ENCODE measurements around the gene PCAT7. TPM values are rescaled to one million over a fixed set of nuclear protein-coding genes. Genes with fewer than 3 reads are reported as not detected.
"Not testable (repeated sequence)": the region's sequence is repeated elsewhere in the genome, so short reads cannot be mapped to it uniquely, and the experiment has no call there.

Gene PCAT7
- polyA plus RNA-seq, 2 donors = 0.01 TPM; not detected in 1

DNA sequence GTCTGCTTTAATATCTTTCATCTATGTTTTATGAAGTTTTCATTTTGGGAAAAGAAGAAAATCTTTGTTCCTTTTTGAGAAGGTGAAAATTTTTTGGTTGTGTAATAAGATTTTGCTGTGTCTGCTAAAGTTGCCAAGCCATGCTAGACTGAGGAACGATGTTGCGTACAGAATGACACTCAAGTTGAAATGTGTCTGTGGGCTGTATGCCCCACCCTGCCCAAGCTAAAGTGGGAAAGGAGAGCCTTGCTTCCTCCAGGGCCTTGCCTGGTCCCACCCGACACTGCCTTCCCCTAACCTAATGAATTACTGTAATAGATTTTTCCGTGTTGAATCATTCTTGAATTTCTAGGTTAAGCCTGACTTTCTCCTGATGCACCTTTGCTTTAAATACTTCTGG lies 2.5 kb downstream of the PCAT7 start:
- H3K36me3 ChIP-seq (ENCODE audit: control insufficient read depth in 2 of 2, insufficient read depth in 2 of 2, low read length in 1 of 2) = no peaks in the 10 kb centered on the region
- 84 to 88% methylated on average over 4 of the region's 4 CpGs for WGBS, 2 donors

GRCh38 chr9:94560237-94560636 lies 5.4 kb downstream of the PCAT7 start:
- no peaks in the 10 kb centered on the region for H3K4me1 ChIP-seq (ENCODE audit: control insufficient read depth in 2 of 2, insufficient read depth in 2 of 2, low read length in 1 of 2)
- H3K27ac ChIP-seq (ENCODE audit: low read depth in 2 of 2, low read length in 1 of 2) = no peak overlapping the region
- no peaks in the 10 kb centered on the region for H3K9me3 ChIP-seq (ENCODE audit: control insufficient read depth in 2 of 2, insufficient read depth in 1 of 2, low read depth in 1 of 2, low read length in 1 of 2)
- no peak overlapping the region for H3K4me3 ChIP-seq (ENCODE audit: low read depth in 1 of 2, low read length in 2 of 2)
- no peaks in the 10 kb centered on the region for H3K27me3 ChIP-seq (ENCODE audit: control insufficient read depth in 1 of 2, insufficient read depth in 2 of 2, low read length in 2 of 2)
- WGBS, 2 donors = 82 to 85% methylated on average over 6 of the region's 6 CpGs
- no peaks in the 10 kb centered on the region for H3K36me3 ChIP-seq (ENCODE audit: control insufficient read depth in 2 of 2, insufficient read depth in 2 of 2, low read length in 1 of 2)

More for the DNA sequence above, 2.5 kb downstream of the PCAT7 start:
- no peaks in the 10 kb centered on the region for H3K9me3 ChIP-seq (ENCODE audit: control insufficient read depth in 2 of 2, insufficient read depth in 1 of 2, low read depth in 1 of 2, low read length in 1 of 2)
- H3K4me1 ChIP-seq (ENCODE audit: control insufficient read depth in 2 of 2, insufficient read depth in 2 of 2, low read length in 1 of 2) = no peaks in the 10 kb centered on the region
- no peak overlapping the region for H3K27ac ChIP-seq (ENCODE audit: low read depth in 2 of 2, low read length in 1 of 2)
- H3K4me3 ChIP-seq (ENCODE audit: low read depth in 1 of 2, low read length in 2 of 2) = no peak overlapping the region
- no peaks in the 10 kb centered on the region for H3K27me3 ChIP-seq (ENCODE audit: control insufficient read depth in 1 of 2, insufficient read depth in 2 of 2, low read length in 2 of 2)

DNA sequence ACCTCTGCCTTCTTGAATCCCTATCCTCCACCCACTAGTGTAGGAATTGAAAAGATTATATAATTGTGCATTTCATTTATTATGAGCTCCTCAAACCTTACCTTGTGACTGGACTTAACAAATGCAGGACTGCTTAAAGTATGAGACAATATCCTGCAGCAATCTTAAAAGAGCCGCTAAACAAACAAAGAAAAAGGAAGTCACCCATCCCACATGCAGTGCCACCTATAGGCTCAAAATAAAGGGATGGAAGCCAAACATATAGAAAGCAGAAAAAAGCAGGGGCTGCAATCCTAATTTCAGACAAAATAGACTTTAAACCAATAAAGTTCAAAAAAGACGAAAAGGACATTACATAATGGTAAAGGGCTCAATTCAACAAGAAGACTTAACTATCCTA lies 8.7 kb downstream of the PCAT7 start:
- Histone ChIP-seq H3K4me1 (ENCODE audit: control insufficient read depth in 2 of 2, insufficient read depth in 2 of 2, low read length in 1 of 2) (no peaks in the 10 kb centered on the region), H3K27me3 (ENCODE audit: control insufficient read depth in 1 of 2, insufficient read depth in 2 of 2, low read length in 2 of 2) (no peaks in the 10 kb centered on the region)
- WGBS, 2 donors = 76 to 80% methylated on average over 2 of the region's 2 CpGs

DNA sequence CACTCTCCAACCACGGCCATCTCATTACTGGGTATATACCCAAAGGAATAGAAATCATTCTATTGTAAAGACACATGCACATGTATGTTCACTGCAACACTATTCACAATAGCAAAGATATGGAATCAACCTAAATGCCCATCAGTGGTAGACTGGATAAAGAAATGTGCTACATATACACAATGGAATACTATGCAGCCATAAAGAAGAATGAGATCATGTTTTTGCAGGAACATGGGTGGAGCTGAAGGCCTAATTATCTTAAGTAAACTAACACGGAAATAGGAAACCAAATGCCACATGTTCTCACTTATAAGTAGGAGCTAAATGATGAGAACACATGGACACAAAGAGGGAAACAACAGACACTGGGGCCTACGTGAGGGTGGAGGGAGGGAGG lies 9.4 kb downstream of the PCAT7 start:
- not testable (repeated sequence) for H3K4me3 ChIP-seq (ENCODE audit: low read depth in 1 of 2, low read length in 2 of 2); H3K9me3 ChIP-seq (ENCODE audit: control insufficient read depth in 2 of 2, insufficient read depth in 1 of 2, low read depth in 1 of 2, low read length in 1 of 2); H3K4me1 ChIP-seq (ENCODE audit: control insufficient read depth in 2 of 2, insufficient read depth in 2 of 2, low read length in 1 of 2); H3K27me3 ChIP-seq (ENCODE audit: control insufficient read depth in 1 of 2, insufficient read depth in 2 of 2, low read length in 2 of 2); H3K27ac ChIP-seq (ENCODE audit: low read depth in 2 of 2, low read length in 1 of 2); H3K36me3 ChIP-seq (ENCODE audit: control insufficient read depth in 2 of 2, insufficient read depth in 2 of 2, low read length in 1 of 2)
- 70 to 75% methylated on average over 3 of the region's 3 CpGs for WGBS, 2 donors

More for the DNA sequence above, 8.7 kb downstream of the PCAT7 start:
- Histone ChIP-seq H3K4me3 (ENCODE audit: low read depth in 1 of 2, low read length in 2 of 2) (no peak overlapping the region), H3K36me3 (ENCODE audit: control insufficient read depth in 2 of 2, insufficient read depth in 2 of 2, low read length in 1 of 2) (no peaks in the 10 kb centered on the region), H3K9me3 (ENCODE audit: control insufficient read depth in 2 of 2, insufficient read depth in 1 of 2, low read depth in 1 of 2, low read length in 1 of 2) (no peaks in the 10 kb centered on the region), H3K27ac (ENCODE audit: low read depth in 2 of 2, low read length in 1 of 2) (no peak overlapping the region)

DNA sequence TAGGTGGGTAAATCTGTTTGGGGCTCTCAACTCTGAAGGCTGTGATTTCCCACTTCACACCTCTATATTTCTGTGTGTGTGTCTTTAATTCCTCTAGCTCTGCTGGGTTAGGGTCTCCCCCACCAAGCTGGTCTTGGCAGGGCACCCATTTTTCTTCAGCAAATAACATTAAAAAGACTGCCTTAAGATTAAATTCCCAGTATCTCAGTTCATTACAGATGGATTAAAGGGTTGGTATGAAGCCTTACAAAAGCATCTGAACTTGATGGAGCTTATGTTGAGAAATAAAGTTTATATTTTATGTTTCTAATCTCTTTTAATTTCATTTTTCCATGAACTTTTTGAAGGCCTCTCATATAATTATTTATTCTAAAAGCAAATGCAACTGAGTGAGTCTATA lies 11.7 kb downstream of the PCAT7 start:
- H3K4me1 ChIP-seq (ENCODE audit: control insufficient read depth in 2 of 2, insufficient read depth in 2 of 2, low read length in 1 of 2) = no peaks in the 10 kb centered on the region
- H3K27ac ChIP-seq (ENCODE audit: low read depth in 2 of 2, low read length in 1 of 2) = no peak overlapping the region
- no peaks in the 10 kb centered on the region for H3K9me3 ChIP-seq (ENCODE audit: control insufficient read depth in 2 of 2, insufficient read depth in 1 of 2, low read depth in 1 of 2, low read length in 1 of 2)
- no peak overlapping the region for H3K4me3 ChIP-seq (ENCODE audit: low read depth in 1 of 2, low read length in 2 of 2)
- no peaks in the 10 kb centered on the region for H3K27me3 ChIP-seq (ENCODE audit: control insufficient read depth in 1 of 2, insufficient read depth in 2 of 2, low read length in 2 of 2)
- H3K36me3 ChIP-seq (ENCODE audit: control insufficient read depth in 2 of 2, insufficient read depth in 2 of 2, low read length in 1 of 2) = no peaks in the 10 kb centered on the region

DNA sequence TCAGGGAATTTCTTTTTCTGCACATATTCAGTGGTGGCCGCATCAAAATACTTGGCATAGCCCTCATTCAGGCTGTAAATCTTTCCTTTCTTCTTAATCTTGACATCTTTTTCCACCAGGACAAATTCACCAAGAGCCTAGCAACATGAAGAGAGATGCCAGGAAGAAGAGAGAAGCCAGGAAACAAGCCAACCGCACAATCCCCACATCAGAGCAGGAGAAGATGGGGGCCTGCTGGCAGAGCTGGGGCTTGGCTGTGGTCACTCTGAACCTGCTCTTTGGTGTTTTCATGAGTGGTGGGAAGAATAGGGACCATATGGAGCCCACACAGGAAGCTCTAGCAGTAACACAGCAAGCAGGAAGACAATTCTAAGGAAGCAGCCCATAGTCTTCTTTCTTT lies 12.4 kb downstream of the PCAT7 start:
- 78 to 81% methylated on average over 2 of the region's 2 CpGs for WGBS, 2 donors
- no peak overlapping the region for H3K27ac ChIP-seq (ENCODE audit: low read depth in 2 of 2, low read length in 1 of 2)
- H3K9me3 ChIP-seq (ENCODE audit: control insufficient read depth in 2 of 2, insufficient read depth in 1 of 2, low read depth in 1 of 2, low read length in 1 of 2) = no peaks in the 10 kb centered on the region
- H3K36me3 ChIP-seq (ENCODE audit: control insufficient read depth in 2 of 2, insufficient read depth in 2 of 2, low read length in 1 of 2) = no peaks in the 10 kb centered on the region
- no peaks in the 10 kb centered on the region for H3K27me3 ChIP-seq (ENCODE audit: control insufficient read depth in 1 of 2, insufficient read depth in 2 of 2, low read length in 2 of 2)
- no peaks in the 10 kb centered on the region for H3K4me1 ChIP-seq (ENCODE audit: control insufficient read depth in 2 of 2, insufficient read depth in 2 of 2, low read length in 1 of 2)
- no peak overlapping the region for H3K4me3 ChIP-seq (ENCODE audit: low read depth in 1 of 2, low read length in 2 of 2)

DNA sequence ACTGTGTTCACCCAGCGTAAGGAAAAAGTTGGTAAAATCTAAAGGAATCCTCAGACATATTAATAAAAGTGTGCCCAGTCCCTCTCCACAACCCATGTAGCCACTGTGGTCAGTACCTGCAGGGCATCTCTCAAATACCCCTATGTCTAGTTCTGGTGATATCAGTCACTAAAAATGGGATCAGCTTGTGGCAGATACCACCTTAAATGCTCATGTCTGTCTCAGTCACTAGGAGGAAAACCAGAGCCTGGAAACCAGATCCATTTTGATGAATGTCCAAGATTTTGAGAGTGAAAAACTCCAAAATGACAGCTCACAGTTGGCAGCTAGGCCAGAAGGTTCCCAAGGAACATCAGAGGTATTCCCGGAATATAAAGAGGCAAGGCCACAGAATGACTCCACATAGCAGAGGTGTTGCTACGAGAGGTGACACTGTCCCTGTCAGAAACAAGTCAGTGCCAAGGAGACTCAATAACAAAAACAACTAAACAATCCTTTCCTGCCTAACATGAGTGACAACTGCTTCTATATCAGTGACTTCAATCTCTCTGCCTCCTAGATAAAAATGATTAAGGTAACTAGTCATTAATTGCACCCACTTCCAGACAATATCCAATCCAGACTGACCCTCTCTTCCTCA lies 13.5 kb downstream of the PCAT7 start:
- 82 to 88% methylated on average over 3 of the region's 3 CpGs for WGBS, 2 donors
- H3K9me3 ChIP-seq (ENCODE audit: control insufficient read depth in 2 of 2, insufficient read depth in 1 of 2, low read depth in 1 of 2, low read length in 1 of 2) = no peaks in the 10 kb centered on the region
- no peak overlapping the region for H3K4me3 ChIP-seq (ENCODE audit: low read depth in 1 of 2, low read length in 2 of 2)
- H3K36me3 ChIP-seq (ENCODE audit: control insufficient read depth in 2 of 2, insufficient read depth in 2 of 2, low read length in 1 of 2) = no peaks in the 10 kb centered on the region
- no peaks in the 10 kb centered on the region for H3K27me3 ChIP-seq (ENCODE audit: control insufficient read depth in 1 of 2, insufficient read depth in 2 of 2, low read length in 2 of 2)
- no peak overlapping the region for H3K27ac ChIP-seq (ENCODE audit: low read depth in 2 of 2, low read length in 1 of 2)
- no peaks in the 10 kb centered on the region for H3K4me1 ChIP-seq (ENCODE audit: control insufficient read depth in 2 of 2, insufficient read depth in 2 of 2, low read length in 1 of 2)

- Histone ChIP-seq H3K4me1 (ENCODE audit: control insufficient read depth in 2 of 2, insufficient read depth in 2 of 2, low read length in 1 of 2) (no peaks in the 10 kb centered on the region), H3K27me3 (ENCODE audit: control insufficient read depth in 1 of 2, insufficient read depth in 2 of 2, low read length in 2 of 2) (no peaks in the 10 kb centered on the region), H3K36me3 (ENCODE audit: control insufficient read depth in 2 of 2, insufficient read depth in 2 of 2, low read length in 1 of 2) (no peaks in the 10 kb centered on the region), H3K4me3 (ENCODE audit: low read depth in 1 of 2, low read length in 2 of 2) (no peak overlapping the region), H3K9me3 (ENCODE audit: control insufficient read depth in 2 of 2, insufficient read depth in 1 of 2, low read depth in 1 of 2, low read length in 1 of 2) (no peaks in the 10 kb centered on the region), H3K27ac (ENCODE audit: low read depth in 2 of 2, low read length in 1 of 2) (no peak overlapping the region)
- 88 to 92% methylated on average over 17 of the region's 17 CpGs for WGBS, 2 donors
These were observed 14.3 kb downstream of the PCAT7 start for GRCh38 chr9:94568972-94569712.

- H3K4me1 ChIP-seq (ENCODE audit: control insufficient read depth in 2 of 2, insufficient read depth in 2 of 2, low read length in 1 of 2) = peaks cover 0 to 2% of the 10 kb centered on the region in 2 donors
- H3K27ac ChIP-seq (ENCODE audit: low read depth in 2 of 2, low read length in 1 of 2) = no peak overlapping the region
- no peaks in the 10 kb centered on the region for H3K9me3 ChIP-seq (ENCODE audit: control insufficient read depth in 2 of 2, insufficient read depth in 1 of 2, low read depth in 1 of 2, low read length in 1 of 2)
- no peaks in the 10 kb centered on the region for H3K27me3 ChIP-seq (ENCODE audit: control insufficient read depth in 1 of 2, insufficient read depth in 2 of 2, low read length in 2 of 2)
- H3K4me3 ChIP-seq (ENCODE audit: low read depth in 1 of 2, low read length in 2 of 2) = no peak overlapping the region
- WGBS, 2 donors = 83 to 88% methylated on average over 2 of the region's 2 CpGs
- H3K36me3 ChIP-seq (ENCODE audit: control insufficient read depth in 2 of 2, insufficient read depth in 2 of 2, low read length in 1 of 2) = no peaks in the 10 kb centered on the region
These were observed 21.2 kb downstream of the PCAT7 start for GRCh38 chr9:94576131-94576530.

DNA sequence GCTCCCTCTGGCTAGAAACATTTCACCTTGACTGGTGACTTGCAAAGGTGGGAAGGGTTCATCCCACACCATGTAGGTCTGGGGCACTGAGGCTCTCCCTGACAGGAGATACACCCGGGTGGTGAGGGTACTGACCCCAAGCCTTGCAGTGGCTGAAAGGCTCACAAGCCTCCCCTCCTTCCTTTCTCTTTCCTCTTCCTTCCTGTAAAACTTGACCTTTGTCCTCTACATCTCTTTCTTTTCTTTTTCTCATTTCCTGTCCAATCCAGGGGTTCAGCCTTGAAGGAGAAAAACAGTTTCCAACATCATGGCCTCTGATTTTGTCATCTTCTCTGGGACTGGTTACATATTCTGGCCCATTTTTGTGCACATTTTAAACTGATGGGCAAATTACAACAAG lies 22.2 kb downstream of the PCAT7 start:
- 44 to 64% methylated on average over 1 of the region's 1 CpG for WGBS, 2 donors
- H3K36me3 ChIP-seq (ENCODE audit: control insufficient read depth in 2 of 2, insufficient read depth in 2 of 2, low read length in 1 of 2) = no peaks in the 10 kb centered on the region
- peaks cover 0 to 2% of the 10 kb centered on the region in 2 donors for H3K4me1 ChIP-seq (ENCODE audit: control insufficient read depth in 2 of 2, insufficient read depth in 2 of 2, low read length in 1 of 2)
- no peak overlapping the region for H3K4me3 ChIP-seq (ENCODE audit: low read depth in 1 of 2, low read length in 2 of 2)
- no peaks in the 10 kb centered on the region for H3K9me3 ChIP-seq (ENCODE audit: control insufficient read depth in 2 of 2, insufficient read depth in 1 of 2, low read depth in 1 of 2, low read length in 1 of 2)
- no peak overlapping the region for H3K27ac ChIP-seq (ENCODE audit: low read depth in 2 of 2, low read length in 1 of 2)
- H3K27me3 ChIP-seq (ENCODE audit: control insufficient read depth in 1 of 2, insufficient read depth in 2 of 2, low read length in 2 of 2) = no peaks in the 10 kb centered on the region
